ENCODE results near the gene TMEM178B. TPM values are rescaled to one million over a fixed set of nuclear protein-coding genes. Genes with fewer than 3 reads are reported as not detected.

TMEM178B gene
- total RNA-seq, 1 experiment from 2014 or later = 0.39 TPM

GRCh38 chr7:141360803-141361202 lies 286.9 kb downstream of the TMEM178B start:
- no peak for DNase-seq (ENCODE audit: low read depth, low spot score)
- Histone ChIP-seq H3K4me3 (ENCODE audit: low read depth in 2 of 2, low read length in 2 of 2) (no peak overlapping the region), H3K27ac (ENCODE audit: low read length) (no peak overlapping the region), H3K4me1 (ENCODE audit: control insufficient read depth, insufficient read depth, low read length) (no peaks in the 10 kb centered on the region; the same call in 1 of the 2 replicates), H3K36me3 (ENCODE audit: control insufficient read depth, insufficient read depth, low read length) (no peaks in the 10 kb centered on the region), H3K9me3 (ENCODE audit: control insufficient read depth, insufficient read depth, low read depth, low read length) (no peaks in the 10 kb centered on the region), H3K27me3 (ENCODE audit: control insufficient read depth, insufficient read depth, low read length) (no peaks in the 10 kb centered on the region)
- CTCF ChIA-PET = no interaction called here
- ATAC-seq = no peak
- intact Hi-C loops (cut with micrococcal nuclease; ENCODE audit: unreplicated experiment) = no loop called here
- no TSS peak for BruUV-seq (replicated peaks)
- TF ChIP-seq CTCF (IDR thresholded peaks at IDR 0.05) (no peak), TCF7L2 (IDR thresholded peaks at IDR 0.05; ENCODE audit: low read depth, low read length) (no peak), POLR2AphosphoS5 (IDR thresholded peaks at IDR 0.05; ENCODE audit: low read depth, low read length) (no peak), SIN3A (IDR thresholded peaks at IDR 0.05; ENCODE audit: borderline replicate concordance, insufficient read depth, low read depth, low read length) (no peak)
- TF ChIP-seq, protein P1, sequence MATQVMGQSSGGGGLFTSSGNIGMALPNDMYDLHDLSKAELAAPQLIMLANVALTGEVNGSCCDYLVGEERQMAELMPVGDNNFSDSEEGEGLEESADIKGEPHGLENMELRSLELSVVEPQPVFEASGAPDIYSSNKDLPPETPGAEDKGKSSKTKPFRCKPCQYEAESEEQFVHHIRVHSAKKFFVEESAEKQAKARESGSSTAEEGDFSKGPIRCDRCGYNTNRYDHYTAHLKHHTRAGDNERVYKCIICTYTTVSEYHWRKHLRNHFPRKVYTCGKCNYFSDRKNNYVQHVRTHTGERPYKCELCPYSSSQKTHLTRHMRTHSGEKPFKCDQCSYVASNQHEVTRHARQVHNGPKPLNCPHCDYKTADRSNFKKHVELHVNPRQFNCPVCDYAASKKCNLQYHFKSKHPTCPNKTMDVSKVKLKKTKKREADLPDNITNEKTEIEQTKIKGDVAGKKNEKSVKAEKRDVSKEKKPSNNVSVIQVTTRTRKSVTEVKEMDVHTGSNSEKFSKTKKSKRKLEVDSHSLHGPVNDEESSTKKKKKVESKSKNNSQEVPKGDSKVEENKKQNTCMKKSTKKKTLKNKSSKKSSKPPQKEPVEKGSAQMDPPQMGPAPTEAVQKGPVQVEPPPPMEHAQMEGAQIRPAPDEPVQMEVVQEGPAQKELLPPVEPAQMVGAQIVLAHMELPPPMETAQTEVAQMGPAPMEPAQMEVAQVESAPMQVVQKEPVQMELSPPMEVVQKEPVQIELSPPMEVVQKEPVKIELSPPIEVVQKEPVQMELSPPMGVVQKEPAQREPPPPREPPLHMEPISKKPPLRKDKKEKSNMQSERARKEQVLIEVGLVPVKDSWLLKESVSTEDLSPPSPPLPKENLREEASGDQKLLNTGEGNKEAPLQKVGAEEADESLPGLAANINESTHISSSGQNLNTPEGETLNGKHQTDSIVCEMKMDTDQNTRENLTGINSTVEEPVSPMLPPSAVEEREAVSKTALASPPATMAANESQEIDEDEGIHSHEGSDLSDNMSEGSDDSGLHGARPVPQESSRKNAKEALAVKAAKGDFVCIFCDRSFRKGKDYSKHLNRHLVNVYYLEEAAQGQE (IDR thresholded peaks at IDR 0.05; ENCODE audit: insufficient read depth in 1 of 2, low read depth in 2 of 2, low read length in 1 of 2) = no peak
- POLR2A ChIA-PET = no interaction called here
- in situ Hi-C loops (cut with HindIII; ENCODE audit: low pct_unique_long_range_greater_than_20kb, low sequenced_read_pairs) = no loop called here

DNA sequence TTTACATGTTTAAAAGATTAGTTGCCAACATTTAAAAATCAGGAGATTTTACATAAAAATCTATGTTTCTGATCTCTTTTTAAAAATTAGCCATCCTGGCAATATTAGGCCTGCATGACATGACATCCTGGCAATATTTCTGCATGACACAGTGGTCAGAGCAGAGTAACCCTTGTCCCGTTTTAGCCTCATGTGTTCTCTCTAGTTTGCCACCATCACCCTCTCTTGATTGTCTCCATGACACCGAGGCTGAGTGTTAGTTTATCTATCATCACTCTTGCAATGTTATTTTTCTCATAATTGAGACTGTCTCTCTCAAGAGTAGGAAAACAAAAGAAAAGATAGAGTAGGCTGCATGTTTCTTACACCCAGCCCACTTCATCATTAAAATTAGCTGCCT lies 287.6 kb downstream of the TMEM178B start:
- CTCF ChIA-PET = no interaction called here
- no peaks in the 10 kb centered on the region for H3K9me3 ChIP-seq (ENCODE audit: control insufficient read depth, insufficient read depth, low read depth, low read length)
- intact Hi-C loops (cut with micrococcal nuclease; ENCODE audit: unreplicated experiment) (no loop called here), in situ Hi-C loops (cut with HindIII; ENCODE audit: low pct_unique_long_range_greater_than_20kb, low sequenced_read_pairs) (no loop called here)
- no peak overlapping the region for H3K4me3 ChIP-seq (ENCODE audit: low read depth in 2 of 2, low read length in 2 of 2)
- no TSS peak for BruUV-seq (replicated peaks)
- TF ChIP-seq CTCF (IDR thresholded peaks at IDR 0.05) = no peak
- no peak for TF ChIP-seq POLR2AphosphoS5 (IDR thresholded peaks at IDR 0.05; ENCODE audit: low read depth, low read length)
- TF ChIP-seq, protein P1 (IDR thresholded peaks at IDR 0.05; ENCODE audit: insufficient read depth in 1 of 2, low read depth in 2 of 2, low read length in 1 of 2) = no peak
- H3K4me1 ChIP-seq (ENCODE audit: control insufficient read depth, insufficient read depth, low read length) = no peaks in the 10 kb centered on the region; the same call in 1 of the 2 replicates
- no peaks in the 10 kb centered on the region for H3K27me3 ChIP-seq (ENCODE audit: control insufficient read depth, insufficient read depth, low read length)
- H3K36me3 ChIP-seq (ENCODE audit: control insufficient read depth, insufficient read depth, low read length) = no peaks in the 10 kb centered on the region
- H3K27ac ChIP-seq (ENCODE audit: low read length) = no peak overlapping the region
- POLR2A ChIA-PET = no interaction called here
- DNase-seq (ENCODE audit: low read depth, low spot score) (no peak), ATAC-seq (no peak)

Measured in Panc1 (cell line).